Measurements from ENCODE around the gene TAMM41.
A peak's percentile ranks its signal among the peaks of the same experiment; 100 is the strongest.

The TAMM41 gene

DNA sequence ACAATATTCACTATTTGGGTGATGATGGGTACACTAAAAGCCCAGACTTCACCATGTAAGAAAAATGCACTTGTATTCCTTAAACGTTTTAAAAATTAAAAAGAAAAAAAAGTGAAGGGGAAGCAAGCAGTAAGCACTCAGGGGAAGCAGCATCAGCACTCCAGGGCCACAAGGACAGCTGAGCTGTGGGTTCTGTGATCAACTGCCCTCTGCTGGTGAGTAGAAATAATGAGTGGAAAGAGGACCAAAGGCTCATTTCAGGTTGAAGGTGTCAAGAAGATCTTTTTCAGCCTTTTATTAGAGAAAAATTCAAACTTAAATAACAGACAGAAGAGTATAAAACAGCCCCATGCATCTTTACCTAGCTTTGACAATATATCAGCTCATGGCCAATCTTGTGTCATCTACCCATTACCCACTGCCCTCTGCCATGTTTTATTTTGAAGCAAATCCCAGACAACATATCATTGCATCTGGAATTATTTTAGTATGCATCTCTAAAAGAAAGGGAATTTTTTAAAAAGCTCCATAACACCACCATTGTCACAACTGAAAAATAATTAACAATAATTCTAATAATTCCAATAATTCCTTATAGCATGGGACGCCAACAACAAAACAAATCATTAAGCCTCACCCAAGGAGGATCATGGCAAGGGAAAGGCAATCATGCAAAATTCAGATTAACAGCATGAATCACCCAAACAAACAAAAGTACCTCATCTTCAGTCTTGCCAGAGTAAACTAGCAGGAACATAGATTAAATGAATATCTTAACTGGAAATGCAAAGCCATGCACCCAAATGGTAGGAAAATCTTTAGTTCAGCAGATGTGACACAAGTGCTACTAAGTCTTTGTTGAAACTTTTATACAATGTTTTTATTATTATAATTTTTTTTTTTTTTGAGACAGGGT lies 42.5 kb downstream of the TAMM41 start:
- TF ChIP-seq, protein P1, sequence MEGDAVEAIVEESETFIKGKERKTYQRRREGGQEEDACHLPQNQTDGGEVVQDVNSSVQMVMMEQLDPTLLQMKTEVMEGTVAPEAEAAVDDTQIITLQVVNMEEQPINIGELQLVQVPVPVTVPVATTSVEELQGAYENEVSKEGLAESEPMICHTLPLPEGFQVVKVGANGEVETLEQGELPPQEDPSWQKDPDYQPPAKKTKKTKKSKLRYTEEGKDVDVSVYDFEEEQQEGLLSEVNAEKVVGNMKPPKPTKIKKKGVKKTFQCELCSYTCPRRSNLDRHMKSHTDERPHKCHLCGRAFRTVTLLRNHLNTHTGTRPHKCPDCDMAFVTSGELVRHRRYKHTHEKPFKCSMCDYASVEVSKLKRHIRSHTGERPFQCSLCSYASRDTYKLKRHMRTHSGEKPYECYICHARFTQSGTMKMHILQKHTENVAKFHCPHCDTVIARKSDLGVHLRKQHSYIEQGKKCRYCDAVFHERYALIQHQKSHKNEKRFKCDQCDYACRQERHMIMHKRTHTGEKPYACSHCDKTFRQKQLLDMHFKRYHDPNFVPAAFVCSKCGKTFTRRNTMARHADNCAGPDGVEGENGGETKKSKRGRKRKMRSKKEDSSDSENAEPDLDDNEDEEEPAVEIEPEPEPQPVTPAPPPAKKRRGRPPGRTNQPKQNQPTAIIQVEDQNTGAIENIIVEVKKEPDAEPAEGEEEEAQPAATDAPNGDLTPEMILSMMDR (IDR thresholded peaks at IDR 0.05) = peak; percentile 82

DNA sequence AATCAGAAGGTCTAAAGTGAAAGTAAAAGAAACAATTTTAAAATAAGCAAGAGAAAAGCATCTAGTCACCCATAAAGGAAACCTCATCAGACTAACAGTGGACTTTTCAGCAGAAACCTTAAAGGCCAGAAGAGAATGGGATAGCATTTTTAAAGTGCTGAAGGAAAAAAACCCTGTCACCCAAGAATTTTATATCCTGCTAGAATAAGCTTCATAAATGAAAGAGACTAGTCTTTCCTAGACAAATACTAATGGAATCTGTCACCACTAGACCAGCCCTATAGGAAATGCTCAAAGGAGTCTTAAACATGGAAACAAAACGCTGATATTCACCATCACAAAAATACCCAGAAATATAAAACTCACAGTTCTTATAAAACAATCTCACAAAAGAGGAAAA lies 46.9 kb downstream of the TAMM41 start:
- TF ChIP-seq, protein P1 (IDR thresholded peaks at IDR 0.05) = no peak

DNA sequence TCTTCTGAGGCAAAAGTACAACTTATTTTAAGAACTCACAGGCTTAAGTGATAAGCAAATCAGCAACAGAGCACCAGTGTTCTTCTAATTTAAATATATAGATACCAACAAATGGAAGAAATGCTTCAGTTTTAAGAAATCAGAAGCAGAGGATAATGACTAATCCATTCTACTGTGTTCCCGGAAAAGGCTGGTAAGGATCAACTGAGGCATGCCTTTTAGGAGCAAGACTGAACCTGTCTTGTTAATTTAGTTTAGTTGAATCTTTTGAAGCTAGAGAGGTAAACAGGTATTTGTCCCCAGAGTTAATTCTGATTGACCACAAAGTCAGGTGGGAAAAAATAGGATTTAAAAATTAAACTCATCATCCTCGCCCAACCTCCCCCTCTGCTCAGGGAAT lies 51.8 kb downstream of the TAMM41 start:
- TF ChIP-seq, protein P1 (IDR thresholded peaks at IDR 0.05) = no peak

DNA sequence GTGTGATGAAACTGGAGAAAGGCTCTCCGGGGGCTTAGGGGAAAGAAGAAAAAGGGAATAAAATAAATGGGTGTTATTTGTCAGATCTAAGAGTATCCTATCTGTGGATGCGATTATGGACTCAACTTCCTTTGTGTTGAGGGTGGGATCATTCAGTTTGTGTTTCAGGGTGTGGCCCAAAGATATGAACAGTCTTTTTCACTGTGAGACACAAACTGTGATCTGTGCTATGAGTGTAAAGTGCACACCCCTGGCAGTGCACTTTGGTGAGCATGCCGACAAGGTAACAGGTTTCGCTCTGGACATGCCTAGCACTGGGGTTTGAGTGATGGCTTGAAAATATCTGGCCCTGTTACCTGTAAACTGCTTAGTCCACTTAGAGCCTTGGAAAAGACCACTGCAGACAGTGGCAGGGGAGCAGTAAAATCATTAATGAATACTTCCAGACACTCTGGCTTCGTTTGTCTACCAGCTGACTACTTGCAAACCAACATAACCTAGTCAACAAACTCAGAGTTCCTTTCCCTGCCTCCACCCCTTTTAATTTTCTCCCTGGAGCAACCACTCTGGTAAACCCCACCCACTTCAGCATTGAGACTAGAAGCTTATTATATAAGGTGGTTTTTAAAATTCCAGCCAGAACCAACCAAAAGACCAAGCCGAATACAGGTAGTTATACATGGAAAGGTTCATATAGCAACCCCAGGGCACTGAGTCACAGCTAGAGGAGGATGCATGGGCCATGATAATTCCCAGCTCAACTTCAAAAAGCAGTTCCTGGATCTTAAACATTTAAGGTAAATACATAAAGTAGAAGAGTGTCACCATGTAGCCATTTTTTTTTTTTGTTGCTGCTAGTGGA lies 55.1 kb downstream of the TAMM41 start:
- TF ChIP-seq, protein P1 (IDR thresholded peaks at IDR 0.05) = no peak

DNA sequence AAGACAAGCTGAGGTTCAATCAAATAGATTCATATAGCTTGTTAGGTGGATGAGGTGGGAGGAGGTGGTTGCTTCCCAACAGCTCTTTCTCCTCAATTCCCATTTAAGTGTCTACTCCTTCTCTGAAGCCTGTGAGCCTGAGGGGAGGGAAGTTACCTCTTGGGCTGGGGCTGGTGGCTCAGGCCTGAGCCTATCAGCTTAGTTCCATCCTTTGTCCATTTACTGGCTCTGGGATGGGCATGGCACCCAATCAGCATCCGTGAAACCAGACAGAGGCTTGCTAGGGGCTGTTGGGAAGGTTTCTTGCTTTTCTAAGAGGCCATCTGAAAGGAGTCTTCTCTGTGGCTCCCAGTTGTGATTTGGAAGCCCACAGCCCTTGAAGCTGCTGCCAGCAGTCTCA lies 57.3 kb downstream of the TAMM41 start:
- TF ChIP-seq, protein P1 (IDR thresholded peaks at IDR 0.05) = no peak

DNA sequence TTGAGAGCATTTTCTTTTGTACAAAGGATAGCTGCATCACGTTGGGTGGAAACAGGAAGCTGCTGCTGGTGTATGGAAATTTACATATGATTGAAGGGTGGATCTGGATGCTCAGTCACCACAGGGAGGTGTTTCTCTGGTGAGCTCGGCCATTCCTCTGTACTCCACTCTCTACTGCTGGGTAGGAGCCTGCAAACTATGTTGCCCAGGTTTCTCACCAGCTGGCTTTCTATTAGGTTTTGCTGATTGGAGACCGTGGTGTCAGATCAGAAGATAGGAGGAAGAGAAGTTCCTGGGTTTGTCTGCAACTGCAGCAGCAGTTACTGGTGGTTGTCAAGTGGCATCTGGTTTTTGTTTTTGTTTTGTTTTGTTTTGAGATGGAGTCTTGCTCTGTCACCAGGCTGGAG lies 61.7 kb downstream of the TAMM41 start:
- TF ChIP-seq, protein P1 (IDR thresholded peaks at IDR 0.05) = no peak

DNA sequence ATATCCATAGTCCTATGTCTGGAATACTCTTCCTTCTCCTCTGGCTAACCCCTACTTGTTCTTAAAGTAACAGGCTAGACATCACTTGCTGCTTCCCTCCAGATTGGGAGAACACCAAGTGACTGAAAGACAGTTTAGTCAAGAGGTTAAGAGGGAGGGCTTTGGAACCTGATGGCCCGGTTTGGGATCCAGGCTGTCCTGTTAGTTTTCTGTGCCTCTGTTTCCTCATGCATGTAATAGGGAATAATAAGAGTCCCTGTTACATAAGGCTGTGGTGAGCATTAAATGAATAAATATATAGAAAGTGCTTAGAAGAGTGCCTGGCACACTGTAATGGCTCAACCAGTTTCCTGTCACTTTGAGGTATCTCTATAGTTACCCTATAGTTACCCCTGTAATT lies 66.3 kb downstream of the TAMM41 start:
- TF ChIP-seq, protein P1 (IDR thresholded peaks at IDR 0.05) = no peak

Measured in LNCAP (cell line).